K562 (cell line): ENCODE measurements around the gene SIGLEC6. TPM values are rescaled to one million over a fixed set of nuclear protein-coding genes. Genes with fewer than 3 reads are reported as not detected.

Experiments
- DIDO1 ChIP-seq: fragments of 450-650 bp; IDR thresholded peaks from 2 replicates; pipeline ENCODE4 v1.6.1; 2016; ENCODE audit warnings: low read depth, missing biosample characterization, missing genetic modification characterization
- DNMT1 ChIP-seq: fragments of 450-650 bp; IDR thresholded peaks from 2 replicates; pipeline ENCODE4 v1.6.1; 2016; ENCODE audit warnings: antibody characterized with exemption, mild to moderate bottlenecking
- ELF1 ChIP-seq: fragments of 200-800 bp; sonication (Bioruptor generic); IDR thresholded peaks from 2 replicates; pipeline ENCODE4 v1.6.1; 2016; ENCODE audit warnings: missing genetic modification characterization, missing compliant biosample characterization
- KAT2B ChIP-seq: IDR thresholded peaks from one replicate; pipeline ENCODE4 v1.6.1; 2012; ENCODE audit warnings: low read depth, mild to moderate bottlenecking, control low read depth, inconsistent platforms, low read length, moderate library complexity
- LEF1 ChIP-seq: fragments of 450-650 bp; IDR thresholded peaks from 2 replicates; pipeline ENCODE4 v1.6.1; 2016; ENCODE audit warnings: mild to moderate bottlenecking
- MAZ ChIP-seq, 2 experiments: fragments of 450-650 bp in 1 of 2; sonication (generic) in 1 of 2; formaldehyde crosslinking; IDR thresholded peaks in 1 of 2; conservative IDR thresholded peaks in 1 of 2; 2 replicates each; pipeline versions ENCODE4 v1.4.0 to v1.5.0; 2020; ENCODE audit warnings: mild to moderate bottlenecking in 1 of 2, missing genetic modification reagents in 1 of 2
- MYC ChIP-seq, 2 experiments: fragments of 250-450 bp in 1 of 2; sonication (Bioruptor Pico) in 1 of 2; IDR thresholded peaks; 2 replicates each; pipeline versions ENCODE4 v1.5.1 to v1.6.1; 2012 to 2021; ENCODE audit warnings: low read depth in 2 of 2, borderline replicate concordance in 1 of 2, improper control_type of control experiment in 1 of 2, low read length in 1 of 2, mild to moderate bottlenecking in 1 of 2, moderate library complexity in 1 of 2
- NFE2 ChIP-seq: IDR thresholded peaks from 2 replicates; pipeline ENCODE4 v1.6.1; 2014; ENCODE audit warnings: antibody characterized with exemption, low read depth
- NRF1 ChIP-seq, 2 experiments: fragments of 450-650 bp; IDR thresholded peaks in 1 of 2; conservative IDR thresholded peaks in 1 of 2; 2 replicates each; pipeline ENCODE4 v1.6.1; 2014; ENCODE audit warnings: mild to moderate bottlenecking in 2 of 2
- SMC3 ChIP-seq: conservative IDR thresholded peaks from 2 replicates; pipeline ENCODE4 v1.6.1; 2011; ENCODE audit warnings: low read depth, low read length, improper control_type of control experiment; ENCODE audit not compliant: insufficient read depth
- WHSC1 ChIP-seq: IDR thresholded peaks from one replicate; pipeline ENCODE4 v1.6.1; 2012; ENCODE audit warnings: low read length, control low read depth, inconsistent platforms
- YY1 ChIP-seq, 3 experiments: IDR thresholded peaks; 2 replicates each; pipeline ENCODE4 v1.6.1; 2011; ENCODE audit warnings: low read length in 2 of 3, mild to moderate bottlenecking in 2 of 3, moderate library complexity in 2 of 3, borderline replicate concordance in 1 of 3, control low read depth in 1 of 3, low read depth in 1 of 3; ENCODE audit not compliant: insufficient read depth in 3 of 3, insufficient replicate concordance in 2 of 3, control insufficient read depth in 1 of 3, insufficient read length in 1 of 3; ENCODE audit errors: extremely low read depth in 1 of 3
- ZNF121 ChIP-seq: sonication (generic); formaldehyde crosslinking; conservative IDR thresholded peaks from 2 replicates; pipeline ENCODE4 v1.8.0; 2022; ENCODE audit warnings: missing genetic modification reagents
- ZNF507 ChIP-seq: conservative IDR thresholded peaks from 2 replicates; pipeline ENCODE4 v1.6.1; 2017; ENCODE audit warnings: missing genetic modification characterization, missing compliant biosample characterization
- ZNF717 ChIP-seq: fragments of 250-450 bp; sonication (Bioruptor Pico); IDR thresholded peaks from 2 replicates; pipeline ENCODE4 v1.5.0; 2021
- polyA plus RNA-seq, 8 experiments: library from polyadenylated mRNA; depleted of rRNA in 4 of 8; stranded (reverse) in 5 of 8; unstranded in 3 of 8; fragments of >200 nt; fragmentation: Nextera tagmentation in 2 of 8; fragmentation: Illumina TruSeq in 1 of 8; extraction: Ambion mirVana in 2 of 8; extraction: Trizol in 1 of 8; gene quantifications; 2 replicates each; pipeline versions ENCODE4 v1.2.1 to v1.2.3, GENCODE V29; 2011 to 2014; ENCODE audit warnings: inconsistent platforms in 1 of 8, missing spikeins in 1 of 8
- total RNA-seq, 7 experiments: library from RNA; depleted of rRNA in 6 of 7; stranded (reverse); fragments of >200 nt in 6 of 7; fragmentation: Illumina TruSeq in 2 of 7; extraction: Trizol in 2 of 7; gene quantifications; 2 replicates each; pipeline versions ENCODE4 v1.2.1 to v1.2.3, GENCODE V29; 2011 to 2021; ENCODE audit warnings: low replicate concordance in 1 of 7
- TF ChIP-seq, protein P1 (sequence below), 2 experiments: fragments of 450-650 bp; IDR thresholded peaks; 2 replicates each; pipeline ENCODE4 v1.6.1; 2016; ENCODE audit warnings: mild to moderate bottlenecking in 2 of 2, borderline replicate concordance in 1 of 2, low read depth in 1 of 2, moderate library complexity in 1 of 2
- TF ChIP-seq, protein P2 (sequence below), 2 experiments: fragments of 450-650 bp in 1 of 2; sonication (generic) in 1 of 2; formaldehyde crosslinking in 1 of 2; IDR thresholded peaks in 1 of 2; conservative IDR thresholded peaks in 1 of 2; 2 replicates each; pipeline versions ENCODE4 v1.6.1 to v1.8.1; 2016 to 2023; ENCODE audit warnings: mild to moderate bottlenecking in 2 of 2, moderate library complexity in 2 of 2, inconsistent platforms in 1 of 2, missing genetic modification reagents in 1 of 2

The SIGLEC6 gene
- total and polyA plus RNA-seq, 9 of the 15 experiments (the other 6 are each of a cell fraction or from before 2014, with no cell fraction given) = 0.03 to 17.5 (median 0.71) TPM

GRCh38 chr19:51570962-51571575 is 39.6 kb upstream of the SIGLEC6 start, which contains the start of gene ZNF175 (continued):
- TF ChIP-seq, protein P1, sequence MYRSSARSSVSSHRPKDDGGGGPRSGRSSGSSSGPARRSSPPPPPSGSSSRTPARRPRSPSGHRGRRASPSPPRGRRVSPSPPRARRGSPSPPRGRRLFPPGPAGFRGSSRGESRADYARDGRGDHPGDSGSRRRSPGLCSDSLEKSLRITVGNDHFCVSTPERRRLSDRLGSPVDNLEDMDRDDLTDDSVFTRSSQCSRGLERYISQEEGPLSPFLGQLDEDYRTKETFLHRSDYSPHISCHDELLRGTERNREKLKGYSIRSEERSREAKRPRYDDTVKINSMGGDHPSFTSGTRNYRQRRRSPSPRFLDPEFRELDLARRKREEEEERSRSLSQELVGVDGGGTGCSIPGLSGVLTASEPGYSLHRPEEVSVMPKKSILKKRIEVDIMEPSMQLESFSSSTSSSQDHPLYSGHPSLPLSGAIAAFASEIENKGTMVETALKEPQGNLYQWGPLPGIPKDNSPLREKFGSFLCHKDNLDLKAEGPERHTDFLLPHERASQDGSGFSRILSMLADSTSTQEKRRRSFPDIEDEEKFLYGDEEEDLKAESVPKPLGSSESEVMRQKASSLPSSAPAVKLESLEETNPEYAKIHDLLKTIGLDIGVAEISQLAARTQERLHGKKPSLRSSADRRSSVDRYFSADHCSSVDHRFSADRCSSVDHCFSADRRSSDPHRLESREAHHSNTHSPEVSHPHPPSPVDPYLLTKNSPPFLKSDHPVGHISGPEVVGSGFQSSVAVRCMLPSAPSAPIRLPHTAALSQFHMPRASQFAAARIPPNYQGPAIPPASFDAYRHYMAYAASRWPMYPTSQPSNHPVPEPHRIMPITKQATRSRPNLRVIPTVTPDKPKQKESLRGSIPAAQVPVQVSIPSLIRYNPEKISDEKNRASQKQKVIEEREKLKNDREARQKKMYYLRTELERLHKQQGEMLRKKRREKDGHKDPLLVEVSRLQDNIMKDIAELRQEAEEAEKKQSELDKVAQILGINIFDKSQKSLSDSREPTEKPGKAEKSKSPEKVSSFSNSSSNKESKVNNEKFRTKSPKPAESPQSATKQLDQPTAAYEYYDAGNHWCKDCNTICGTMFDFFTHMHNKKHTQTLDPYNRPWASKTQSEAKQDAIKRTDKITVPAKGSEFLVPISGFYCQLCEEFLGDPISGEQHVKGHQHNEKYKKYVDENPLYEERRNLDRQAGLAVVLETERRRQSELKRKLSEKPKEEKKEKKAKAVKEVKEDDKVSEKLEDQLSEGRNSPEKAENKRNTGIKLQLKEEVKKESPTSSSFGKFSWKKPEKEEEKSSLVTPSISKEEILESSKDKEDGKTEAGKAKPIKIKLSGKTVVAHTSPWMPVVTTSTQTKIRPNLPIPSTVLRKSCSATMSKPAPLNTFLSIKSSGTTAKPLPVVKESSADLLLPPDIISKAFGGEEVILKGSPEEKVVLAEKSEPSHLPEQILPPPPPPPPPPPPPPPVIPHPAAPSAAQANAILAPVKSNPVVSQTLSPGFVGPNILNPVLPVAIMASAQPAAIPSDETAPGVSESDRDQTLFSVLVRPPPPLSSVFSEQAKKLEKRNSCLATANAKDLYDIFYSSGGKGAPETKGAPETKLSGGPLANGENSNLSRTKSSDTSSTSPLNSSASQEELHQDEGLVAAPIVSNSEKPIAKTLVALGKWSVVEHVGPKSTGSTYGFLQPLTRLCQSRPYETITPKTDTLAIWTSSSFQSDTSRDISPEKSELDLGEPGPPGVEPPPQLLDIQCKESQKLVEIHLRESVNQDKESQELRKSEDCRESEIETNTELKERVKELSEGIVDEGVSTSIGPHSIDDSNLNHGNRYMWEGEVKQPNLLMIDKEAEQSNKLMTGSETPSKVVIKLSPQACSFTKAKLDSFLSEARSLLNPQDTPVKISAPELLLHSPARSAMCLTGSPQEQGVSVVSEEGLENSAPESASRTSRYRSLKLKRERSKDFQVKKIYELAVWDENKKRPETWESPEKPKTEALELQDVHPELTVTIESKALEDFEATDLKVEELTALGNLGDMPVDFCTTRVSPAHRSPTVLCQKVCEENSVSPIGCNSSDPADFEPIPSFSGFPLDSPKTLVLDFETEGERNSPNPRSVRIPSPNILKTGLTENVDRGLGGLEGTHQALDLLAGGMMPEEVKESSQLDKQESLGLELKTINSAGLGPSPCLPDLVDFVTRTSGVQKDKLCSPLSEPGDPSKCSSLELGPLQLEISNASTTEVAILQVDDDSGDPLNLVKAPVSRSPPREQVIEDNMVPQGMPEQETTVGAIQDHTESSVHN (IDR thresholded peaks at IDR 0.05; ENCODE audit: borderline replicate concordance in 1 of 2, low read depth in 1 of 2) = no peak
- peak; percentile 98 to 100 (median 100) for TF ChIP-seq YY1 (IDR thresholded peaks at IDR 0.05; ENCODE audit: borderline replicate concordance in 1 of 3, control insufficient read depth in 1 of 3, extremely low read depth in 1 of 3, insufficient read depth in 3 of 3, insufficient read length in 1 of 3, insufficient replicate concordance in 2 of 3, low read depth in 1 of 3, low read length in 2 of 3)
- TF ChIP-seq MAZ (CRISPR knock-in tag; conservative IDR thresholded peaks at IDR 0.05 in 1 of 2, IDR thresholded peaks at IDR 0.05 in 1 of 2) = 0 out of 4 replicates have a peak, but pooled peaks of 1 of the 2 experiments have one; percentile 27
- TF ChIP-seq LEF1 = no peak
- TF ChIP-seq MYC (IDR thresholded peaks at IDR 0.05; ENCODE audit: low read depth, low read length) = no peak; the same call in 1 of the 2 replicates
- no peak for TF ChIP-seq MYC (CRISPR knock-in tag; IDR thresholded peaks at IDR 0.05; ENCODE audit: borderline replicate concordance, low read depth)
- TF ChIP-seq, protein P2, sequence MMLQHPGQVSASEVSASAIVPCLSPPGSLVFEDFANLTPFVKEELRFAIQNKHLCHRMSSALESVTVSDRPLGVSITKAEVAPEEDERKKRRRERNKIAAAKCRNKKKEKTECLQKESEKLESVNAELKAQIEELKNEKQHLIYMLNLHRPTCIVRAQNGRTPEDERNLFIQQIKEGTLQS (IDR thresholded peaks at IDR 0.05) = no peak
- TF ChIP-seq, protein P2 (CRISPR knock-in tag; conservative IDR thresholded peaks at IDR 0.05) = no peak
- no peak for TF ChIP-seq DNMT1
- no peak for TF ChIP-seq ZNF507
- TF ChIP-seq DIDO1 = peak; percentile 67; the same call in 1 of the 2 replicates
- no peak for TF ChIP-seq ZNF121
- no peak for TF ChIP-seq KAT2B
- no peak for TF ChIP-seq NFE2
- no peak for TF ChIP-seq ZNF717 (CRISPR knock-in tag)
- TF ChIP-seq WHSC1 = no peak
- TF ChIP-seq NRF1 (conservative IDR thresholded peaks at IDR 0.05 in 1 of 2, IDR thresholded peaks at IDR 0.05 in 1 of 2) = peak; percentile 93 to 95
- TF ChIP-seq SMC3 = no peak
- TF ChIP-seq ELF1 (tag) = peak; percentile 94
